ENCODE results near the gene TAF8.

DNA sequence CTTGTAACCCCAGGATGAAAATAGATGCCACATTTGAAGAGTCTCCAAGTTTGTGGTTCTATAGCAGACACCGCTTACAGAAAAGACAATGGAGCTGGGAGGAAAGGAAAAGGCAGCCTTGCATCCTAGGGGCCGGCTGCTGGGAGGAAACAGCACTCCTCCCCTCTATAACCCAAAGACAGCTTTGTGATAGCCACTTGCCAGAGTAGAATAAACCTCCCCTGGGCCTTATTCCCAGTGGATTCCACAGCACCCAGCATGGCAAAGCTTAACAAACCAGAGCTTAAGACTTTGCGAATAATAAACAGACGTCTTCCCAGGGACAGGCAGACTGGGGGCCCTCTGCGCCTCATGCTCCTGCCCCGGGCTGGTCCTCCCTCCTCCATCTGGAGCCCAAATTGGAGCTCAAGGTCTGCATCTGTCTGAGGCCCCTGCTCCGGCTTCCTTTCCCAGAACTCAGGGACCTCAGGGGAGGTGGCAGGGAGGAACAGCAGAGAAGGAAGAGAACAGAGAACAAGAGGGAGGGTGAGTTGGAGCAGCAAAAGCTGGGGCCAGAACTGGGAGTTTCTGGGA lies 8.8 kb upstream of the TAF8 start:
- TF ChIP-seq, protein P1, sequence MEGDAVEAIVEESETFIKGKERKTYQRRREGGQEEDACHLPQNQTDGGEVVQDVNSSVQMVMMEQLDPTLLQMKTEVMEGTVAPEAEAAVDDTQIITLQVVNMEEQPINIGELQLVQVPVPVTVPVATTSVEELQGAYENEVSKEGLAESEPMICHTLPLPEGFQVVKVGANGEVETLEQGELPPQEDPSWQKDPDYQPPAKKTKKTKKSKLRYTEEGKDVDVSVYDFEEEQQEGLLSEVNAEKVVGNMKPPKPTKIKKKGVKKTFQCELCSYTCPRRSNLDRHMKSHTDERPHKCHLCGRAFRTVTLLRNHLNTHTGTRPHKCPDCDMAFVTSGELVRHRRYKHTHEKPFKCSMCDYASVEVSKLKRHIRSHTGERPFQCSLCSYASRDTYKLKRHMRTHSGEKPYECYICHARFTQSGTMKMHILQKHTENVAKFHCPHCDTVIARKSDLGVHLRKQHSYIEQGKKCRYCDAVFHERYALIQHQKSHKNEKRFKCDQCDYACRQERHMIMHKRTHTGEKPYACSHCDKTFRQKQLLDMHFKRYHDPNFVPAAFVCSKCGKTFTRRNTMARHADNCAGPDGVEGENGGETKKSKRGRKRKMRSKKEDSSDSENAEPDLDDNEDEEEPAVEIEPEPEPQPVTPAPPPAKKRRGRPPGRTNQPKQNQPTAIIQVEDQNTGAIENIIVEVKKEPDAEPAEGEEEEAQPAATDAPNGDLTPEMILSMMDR (conservative IDR thresholded peaks at IDR 0.05 in 1 of 2, IDR thresholded peaks at IDR 0.05 in 1 of 2; ENCODE audit: extremely low read depth in 1 of 2, insufficient read depth in 1 of 2, low read depth in 1 of 2, low read length in 2 of 2), result no peak
- no peak for TF ChIP-seq EZH2 (IDR thresholded peaks at IDR 0.05; ENCODE audit: borderline replicate concordance, low read length)

All from mammary epithelial cell (primary cell).